H54 (cell line): ENCODE results near the gene PDE2A.

ENCODE experiments used
- DNase-seq: peaks from one replicate; pipeline ENCODE4 v3.0.0; 2011; ENCODE audit warnings: low spot score, mixed read lengths; ENCODE audit not compliant: insufficient read length
- FAIRE-seq: peaks from 3 replicates; lab custom pipeline; 2011; peaks lifted over from hg19 to GRCh38; lab: Jason Lieb, UNC
- POLR2A ChIP-seq: IDR thresholded peaks from 2 replicates; pipeline ENCODE4 v1.6.1; 2011; ENCODE audit warnings: low read depth, mild to moderate bottlenecking, low read length

PDE2A gene

DNA sequence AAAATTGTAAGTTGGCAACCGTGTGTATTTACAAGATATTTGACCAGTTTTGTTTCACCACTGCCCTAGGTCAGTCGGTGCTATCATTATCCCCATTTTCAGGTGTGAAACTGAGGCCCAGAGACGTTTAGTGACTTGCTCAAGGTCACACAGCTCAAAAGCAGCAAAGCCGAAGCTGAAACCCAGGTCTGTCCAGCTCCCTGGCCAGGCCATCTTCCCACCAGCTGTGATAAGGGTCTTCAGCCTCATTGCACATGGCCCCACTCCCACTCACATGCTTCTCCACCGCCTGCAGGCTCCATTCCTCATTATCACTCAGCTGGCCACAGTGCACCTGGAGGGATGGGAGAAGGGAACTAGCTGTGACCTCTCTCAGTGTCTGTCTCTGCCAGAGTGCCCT lies 83.2 kb downstream of the PDE2A start:
- TF ChIP-seq POLR2A = no peak
- FAIRE-seq = no peak
- DNase-seq = no peak

DNA sequence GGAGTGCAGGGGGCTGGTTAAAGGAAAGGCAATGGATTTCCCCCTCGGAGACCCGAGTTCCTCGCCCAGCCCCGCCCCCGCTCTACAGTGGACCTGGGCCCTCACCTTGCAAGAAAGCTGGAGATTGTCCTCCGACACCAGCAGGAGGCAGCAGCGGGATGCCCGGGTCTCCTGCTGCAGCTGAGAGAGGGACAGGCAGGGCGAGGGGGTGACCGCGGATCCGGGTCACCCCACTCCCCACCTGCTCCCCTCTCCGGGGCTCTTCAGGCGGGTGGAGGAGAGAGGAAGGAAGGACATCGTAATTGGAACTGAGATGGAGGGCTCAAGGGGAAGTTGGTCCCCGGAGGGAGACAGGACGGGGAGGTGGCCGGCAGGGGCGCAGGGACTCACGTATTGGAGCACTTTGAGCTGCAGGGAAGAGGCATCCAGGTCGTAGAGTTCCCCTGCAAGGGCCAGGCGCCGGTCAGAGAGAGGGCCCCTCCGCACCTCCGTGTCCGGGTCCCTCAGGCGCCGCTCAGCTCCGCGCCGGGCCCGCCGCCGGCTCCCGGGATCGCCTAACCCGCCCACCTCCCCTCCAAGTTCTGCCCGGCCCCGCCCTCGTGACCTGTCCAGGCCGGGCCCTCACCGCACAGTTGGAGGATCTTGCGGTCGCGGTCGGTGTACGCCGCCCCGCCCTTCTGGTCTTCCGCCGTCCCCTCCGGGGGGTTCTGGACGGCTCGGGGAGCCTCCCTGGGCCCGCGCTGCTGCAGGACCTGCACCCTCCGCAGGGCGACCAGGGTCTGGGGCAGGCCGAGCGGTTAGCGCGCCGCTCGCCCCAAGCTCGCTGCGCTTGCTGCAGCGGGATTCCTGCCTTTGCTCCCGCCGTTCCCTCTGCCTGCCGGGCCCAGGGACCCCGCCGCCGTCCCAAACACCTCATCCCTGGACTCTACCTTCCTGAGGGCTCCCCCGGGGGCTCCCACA lies 84.1 kb downstream of the PDE2A start:
- DNase-seq = no peak
- no peak for FAIRE-seq
- TF ChIP-seq POLR2A = no peak

DNA sequence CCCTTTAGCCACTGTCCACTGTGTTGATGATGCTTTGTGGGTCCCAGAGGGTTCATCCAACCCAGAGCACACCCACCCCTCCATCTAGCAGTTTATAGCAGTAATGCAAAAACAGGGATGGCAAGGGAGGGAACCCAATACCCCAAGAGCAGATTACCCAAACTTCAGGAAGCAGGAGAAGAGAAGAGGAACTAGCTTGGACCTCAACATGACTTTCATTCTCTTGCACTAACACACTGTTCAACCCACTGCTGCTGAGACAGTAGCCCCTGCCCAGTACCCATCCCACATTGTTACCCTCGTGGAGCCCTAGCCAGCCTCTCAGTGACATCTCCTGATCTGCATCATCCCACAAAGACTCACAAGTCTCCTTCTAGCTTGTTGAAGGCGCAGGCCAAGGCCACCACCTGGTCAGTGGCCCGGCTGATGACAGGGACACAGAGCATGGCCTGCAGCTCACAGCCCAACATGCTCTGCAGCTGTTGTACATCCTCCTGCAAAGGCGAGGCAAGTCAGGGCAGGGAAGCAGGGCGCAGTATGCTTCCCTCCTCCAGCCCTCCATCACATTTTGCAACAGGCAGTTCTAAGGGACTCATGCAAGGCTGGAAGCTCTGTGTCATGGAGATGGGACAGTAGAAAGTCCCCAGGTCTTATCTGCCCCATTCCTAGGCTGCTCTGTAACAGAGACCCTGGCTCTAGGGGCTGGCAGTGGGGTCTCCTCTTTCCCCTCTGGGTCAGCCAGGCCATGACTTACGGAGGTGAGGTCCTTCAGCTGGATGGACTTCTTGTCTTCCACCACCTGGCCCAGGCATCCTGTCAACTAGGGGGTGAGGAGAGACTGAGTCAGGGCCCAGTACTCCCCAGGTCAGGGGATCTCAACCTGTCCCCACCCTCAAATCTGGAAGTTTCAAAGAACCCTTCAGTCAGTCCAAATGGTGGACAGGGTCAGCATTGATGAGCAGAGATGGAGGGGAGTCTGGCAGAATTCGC lies 85.5 kb downstream of the PDE2A start:
- no peak for TF ChIP-seq POLR2A
- DNase-seq = no peak
- FAIRE-seq = no peak

DNA sequence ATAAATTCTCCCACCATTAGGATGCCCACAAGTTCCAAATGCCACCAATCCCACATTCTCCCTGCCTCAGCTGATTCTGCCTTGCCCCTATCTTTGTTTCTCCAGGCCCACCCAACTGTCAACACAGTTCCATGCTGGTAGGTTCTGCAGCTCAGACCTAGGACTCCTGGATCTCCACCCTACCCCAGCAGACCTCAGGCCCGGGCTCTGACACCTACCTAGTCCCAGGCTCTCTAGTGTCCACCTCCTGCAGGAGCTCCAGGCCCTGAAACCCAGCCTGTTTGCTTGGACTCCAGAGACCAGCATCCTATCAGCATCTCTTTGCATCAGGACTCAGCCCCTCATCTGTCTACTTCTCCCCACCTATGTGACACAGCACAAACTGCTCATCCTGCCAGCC lies 86.5 kb downstream of the PDE2A start:
- FAIRE-seq (no peak), DNase-seq (no peak)
- TF ChIP-seq POLR2A = no peak

DNA sequence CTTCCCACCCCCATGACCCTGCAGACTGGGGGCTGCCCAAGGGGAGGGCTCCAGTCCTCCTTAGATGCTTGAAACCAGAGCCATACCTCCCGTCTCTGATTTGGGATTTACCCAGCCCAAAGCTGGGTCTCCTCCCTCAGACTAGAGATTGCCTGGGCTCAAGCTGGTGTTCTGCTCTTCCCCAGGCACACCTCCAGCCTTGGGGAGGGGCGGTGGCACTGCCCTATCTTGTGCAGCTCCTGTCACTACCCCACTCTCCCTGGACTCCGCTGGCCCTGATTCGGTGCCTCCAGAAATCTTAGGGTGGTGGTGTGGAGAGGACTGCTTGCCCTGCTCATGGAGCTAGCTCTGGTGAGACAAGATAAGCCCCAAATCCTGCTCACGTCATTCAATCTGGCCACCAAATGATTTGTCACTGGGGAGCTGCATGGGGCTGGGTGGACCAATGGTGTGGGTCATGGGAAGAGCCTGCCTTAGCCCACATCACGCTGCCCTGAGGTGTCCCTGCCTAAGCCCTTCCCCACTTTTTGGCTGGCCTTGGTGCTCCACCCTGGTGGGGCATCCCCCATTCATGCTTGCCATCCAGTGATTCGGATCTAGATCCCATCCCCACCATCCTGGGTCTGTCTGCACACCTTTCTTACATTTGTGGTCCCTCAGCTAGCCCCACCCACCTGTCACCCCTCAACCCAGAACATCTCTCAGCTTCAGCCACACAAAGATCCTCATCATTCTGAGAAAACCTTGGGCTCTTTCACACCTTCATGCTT lies 87.7 kb downstream of the PDE2A start:
- no peak for FAIRE-seq
- no peak for TF ChIP-seq POLR2A

DNA sequence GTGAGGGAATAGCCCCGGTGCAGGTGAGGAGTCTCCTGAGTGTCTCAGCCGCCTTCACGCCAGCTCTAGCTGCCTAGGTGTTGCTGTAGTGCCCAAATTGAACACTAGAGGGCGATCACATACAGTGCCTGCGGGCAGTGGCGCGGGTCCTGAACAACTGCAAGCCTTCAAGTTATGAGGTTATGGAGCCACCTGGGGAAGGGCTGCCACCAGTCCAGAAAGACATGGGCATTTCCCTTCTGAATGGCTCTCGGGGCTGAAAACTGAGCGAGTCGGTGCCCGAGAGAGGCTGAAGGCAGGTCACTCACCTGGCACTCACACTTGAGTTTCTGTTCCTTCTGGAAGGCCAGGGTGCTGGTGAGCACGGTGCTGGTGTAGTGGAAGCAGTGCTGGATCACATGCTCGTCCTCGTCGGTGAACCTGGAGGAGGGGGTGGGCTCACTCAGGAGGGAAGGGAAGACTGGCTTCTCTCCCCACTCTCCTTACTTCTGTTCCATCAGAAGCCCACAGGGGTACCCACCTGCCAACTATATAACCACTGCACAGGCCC lies 88.4 kb downstream of the PDE2A start:
- DNase-seq = peak; percentile 97
- no peak for FAIRE-seq
- TF ChIP-seq POLR2A = no peak

More for the DNA sequence above, 87.7 kb downstream of the PDE2A start:
- DNase-seq = no peak

DNA sequence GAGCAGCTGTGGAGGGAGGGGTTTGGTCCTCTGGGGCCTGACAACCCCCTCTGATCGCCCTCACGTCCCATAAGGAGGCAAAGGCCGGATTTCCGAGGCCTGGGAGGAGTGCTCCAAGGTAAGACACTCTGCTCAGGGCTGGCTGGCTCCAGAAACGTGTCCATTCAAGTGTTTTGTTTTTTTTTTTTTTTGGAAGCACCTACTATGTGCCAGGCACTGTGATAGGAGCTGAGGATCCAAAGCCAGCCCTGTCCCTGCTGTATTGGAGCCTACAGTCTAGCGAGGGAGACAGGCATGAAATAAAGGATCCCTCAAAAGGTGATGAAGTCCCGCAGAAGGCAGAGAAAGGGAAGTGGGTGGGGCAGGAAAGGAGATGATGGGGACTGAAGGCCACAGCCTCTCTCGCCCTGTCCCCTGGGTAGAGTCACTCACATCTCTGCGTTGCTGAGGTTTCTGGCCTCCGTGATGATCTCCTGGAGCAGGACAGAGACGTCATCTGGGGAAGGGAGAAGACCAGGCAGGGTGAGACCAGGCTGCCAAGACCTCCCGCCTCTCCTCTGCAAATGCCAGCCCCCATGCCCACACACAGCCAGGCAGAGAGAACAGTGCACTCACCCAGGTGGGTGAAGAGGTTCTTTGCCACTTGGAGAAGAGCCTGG lies 89.2 kb downstream of the PDE2A start:
- TF ChIP-seq POLR2A = no peak
- DNase-seq (no peak), FAIRE-seq (no peak)

DNA sequence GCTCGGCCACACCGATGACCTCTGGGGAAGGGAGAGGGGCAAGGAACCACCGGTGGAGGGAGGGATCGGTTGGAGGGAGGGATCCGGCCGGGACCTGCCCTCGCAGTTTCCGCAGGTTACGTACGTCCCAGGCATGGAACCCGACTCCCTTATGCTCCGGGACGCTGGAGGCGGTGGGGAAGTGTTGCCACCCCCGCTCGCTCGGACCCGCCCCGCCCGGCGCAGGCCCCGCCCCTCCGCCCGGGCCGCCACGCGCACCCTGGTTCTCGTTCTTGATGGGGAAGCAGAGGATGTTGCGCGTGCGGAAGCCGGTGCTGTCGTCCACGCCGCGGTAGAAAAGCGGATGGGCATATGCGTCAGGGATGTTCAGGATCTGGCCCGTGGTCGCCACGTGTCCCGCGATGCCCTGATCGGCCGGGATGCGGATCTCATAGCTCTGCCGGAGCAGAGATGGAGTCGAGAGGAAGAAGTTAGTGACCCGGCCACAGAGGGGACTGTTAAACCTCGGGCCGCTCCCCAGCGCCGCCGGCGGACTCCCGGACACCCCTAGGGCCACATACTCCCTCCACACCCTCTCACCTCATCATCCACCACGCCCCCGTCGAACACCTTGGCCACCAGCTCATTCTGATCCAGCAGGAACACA lies 89.8 kb downstream of the PDE2A start:
- FAIRE-seq (no peak), DNase-seq (no peak)
- TF ChIP-seq POLR2A = no peak

DNA sequence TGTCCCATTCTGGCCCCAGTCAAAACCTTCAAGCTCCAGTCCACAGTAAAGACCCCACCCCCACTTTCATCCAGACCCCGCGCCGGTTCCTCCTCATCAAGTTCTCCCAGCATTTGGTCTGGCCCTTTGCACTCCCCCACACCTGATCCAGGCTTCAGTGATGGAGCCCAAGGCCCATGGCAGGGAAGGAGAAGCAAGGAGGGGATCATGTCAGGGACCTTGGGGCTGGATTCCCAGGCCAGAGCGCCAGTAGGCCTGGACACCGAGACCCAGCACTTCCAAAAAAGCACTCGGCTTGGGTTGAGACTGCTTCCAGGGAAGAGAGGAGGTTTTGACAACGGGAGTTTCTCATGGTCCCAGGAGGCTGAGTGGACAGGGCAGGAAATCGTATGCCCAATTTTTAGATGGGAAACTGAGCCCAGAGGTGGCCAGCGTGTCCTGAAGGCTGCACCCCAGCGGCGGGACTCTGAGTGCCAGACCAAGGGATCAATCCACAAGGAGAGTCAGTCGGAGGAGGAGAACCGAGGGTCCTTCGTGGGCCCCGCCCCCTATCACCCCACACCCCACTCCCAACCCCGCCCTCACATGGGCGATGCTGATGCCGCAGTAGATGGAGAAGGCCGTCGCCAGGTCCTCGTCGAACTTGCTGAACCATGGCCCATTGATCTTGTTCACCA lies 90.5 kb downstream of the PDE2A start:
- no peak for FAIRE-seq
- DNase-seq = no peak
- TF ChIP-seq POLR2A = no peak

DNA sequence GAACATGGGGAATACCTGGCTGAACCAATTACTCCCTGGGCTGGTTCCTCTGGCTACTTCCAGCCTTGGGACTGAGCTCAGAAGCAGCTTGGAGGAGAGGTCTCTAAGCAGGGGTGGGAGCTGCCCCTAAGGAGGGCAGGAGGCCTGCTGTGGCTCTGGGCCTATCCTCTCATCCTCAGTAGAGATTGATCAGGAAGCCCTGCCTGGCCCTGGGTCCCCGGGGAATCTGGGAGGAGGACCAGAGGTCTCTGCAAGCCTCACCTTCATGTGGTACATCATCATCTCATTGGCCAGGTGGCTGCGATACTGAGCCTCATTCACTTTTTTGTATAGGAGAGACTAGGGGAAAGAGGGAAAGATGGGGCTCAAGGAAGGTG lies 91.1 kb downstream of the PDE2A start:
- no peak for TF ChIP-seq POLR2A
- DNase-seq (no peak), FAIRE-seq (no peak)
